Ovary (tissue), 9 donors: ENCODE measurements around the gene TMEM120B. TPM values are rescaled to one million over a fixed set of nuclear protein-coding genes. Genes with fewer than 3 reads are reported as not detected.

Experiments used
- DNase-seq, 5 donors: peaks; one replicate each; pipeline ENCODE4 v3.0.0-alpha.2; 2019 to 2020
- H3K27ac ChIP-seq, 2 donors: fragments of 200-600 bp; one replicate each; pipeline versions ENCODE4 v1.5.1 to v1.8.0; 2019 to 2022
- H3K27me3 ChIP-seq: fragments of 200-600 bp; one replicate; pipeline ENCODE4 v1.8.0; 2022
- H3K36me3 ChIP-seq: fragments of 200-600 bp; sonication (generic); one replicate; pipeline ENCODE4 v1.5.1; 2019
- H3K4me1 ChIP-seq: one replicate; pipeline ENCODE4 v1.8.1; 2013; ENCODE audit warnings: mild to moderate bottlenecking, moderate library complexity; ENCODE audit not compliant: insufficient read depth
- H3K4me3 ChIP-seq: fragments of 200-600 bp; sonication (generic); one replicate; pipeline ENCODE4 v1.5.1; 2017
- H3K9me3 ChIP-seq, 2 donors: fragments of 200-600 bp in 1 of 2; sonication (generic) in 1 of 2; one replicate each; pipeline versions ENCODE4 v1.5.1 to v1.8.1; 2013 to 2019; ENCODE audit warnings: mild to moderate bottlenecking in 1 of 2, moderate library complexity in 1 of 2
- EP300 ChIP-seq: sonication (generic); formaldehyde crosslinking; IDR thresholded peaks from one replicate; pipeline ENCODE4 v1.6.1; 2017; ENCODE audit warnings: antibody characterized with exemption
- POLR2A ChIP-seq: fragments of 450-650 bp; IDR thresholded peaks from one replicate; pipeline ENCODE4 v1.6.1; 2017; ENCODE audit warnings: antibody characterized with exemption, mild to moderate bottlenecking, moderate library complexity
- WGBS, 3 donors: extraction: QIAGEN DNeasy Blood & Tissue Kit in 1 of 3; methylation state at CpG; one replicate each; pipeline versions ENCODE4 v1.1.5 to v1.1.7; 2013 to 2017; 5-methylcytosine and 5-hydroxymethylcytosine counted together
- intact Hi-C, 4 donors: fragments of 100-400 bp; cut with DNase I; formaldehyde crosslinking; loops; one replicate each; pipeline versions ENCODE4 v1.11.0 to v1.15.1; 2022 to 2023
- polyA plus RNA-seq, 2 donors: library from polyadenylated mRNA; stranded (reverse); fragments of 200-250 nt in 1 of 2; fragments of 350-450 nt in 1 of 2; fragmentation: Illumina TruSeq in 1 of 2; extraction: RNeasy Lipid Tissue Mini Kit (QIAGEN cat#74804) in 1 of 2; gene quantifications; one replicate each; pipeline ENCODE4 v1.2.3, GENCODE V29; 2013 to 2014
- total RNA-seq, 7 donors: library from RNA; depleted of rRNA in 2 of 7; stranded (reverse); fragments of >200 nt in 2 of 7; fragmentation: NEBNext Ultra II Directional in 3 of 7; extraction: Animal tissue kit (Norgen Biotek cat#: 25700) in 3 of 7; gene quantifications; one replicate each; pipeline versions ENCODE4 v1.1.0 to v1.2.4, GENCODE V29; 2016 to 2023
- TF ChIP-seq, protein P1 (sequence below), 3 donors: fragments of 450-650 bp in 2 of 3; fragments of 200-600 bp in 1 of 3; IDR thresholded peaks; one replicate each; pipeline versions ENCODE4 v1.5.1 to v1.8.0; 2016 to 2022; ENCODE audit warnings: antibody characterized with exemption in 3 of 3, mild to moderate bottlenecking in 1 of 3
- donor health status: DM: no; HTN: no; CAD: no; lungs with moderate emphysema.
- donor health status: DM: no; HTN: no; CAD: no.
- donor health status: Bipolar disorder and iron deficiency.
- donor health status: DM: yes; HTN: yes; CAD: no.
- donor health status: DM: no; HTN: no; CAD: no.
- donor health status: DM: yes; HTN: yes; CAD: no.

The TMEM120B gene
- total and polyA plus RNA-seq, 9 donors, result 2.0 to 15.3 (median 7.1) TPM

DNA sequence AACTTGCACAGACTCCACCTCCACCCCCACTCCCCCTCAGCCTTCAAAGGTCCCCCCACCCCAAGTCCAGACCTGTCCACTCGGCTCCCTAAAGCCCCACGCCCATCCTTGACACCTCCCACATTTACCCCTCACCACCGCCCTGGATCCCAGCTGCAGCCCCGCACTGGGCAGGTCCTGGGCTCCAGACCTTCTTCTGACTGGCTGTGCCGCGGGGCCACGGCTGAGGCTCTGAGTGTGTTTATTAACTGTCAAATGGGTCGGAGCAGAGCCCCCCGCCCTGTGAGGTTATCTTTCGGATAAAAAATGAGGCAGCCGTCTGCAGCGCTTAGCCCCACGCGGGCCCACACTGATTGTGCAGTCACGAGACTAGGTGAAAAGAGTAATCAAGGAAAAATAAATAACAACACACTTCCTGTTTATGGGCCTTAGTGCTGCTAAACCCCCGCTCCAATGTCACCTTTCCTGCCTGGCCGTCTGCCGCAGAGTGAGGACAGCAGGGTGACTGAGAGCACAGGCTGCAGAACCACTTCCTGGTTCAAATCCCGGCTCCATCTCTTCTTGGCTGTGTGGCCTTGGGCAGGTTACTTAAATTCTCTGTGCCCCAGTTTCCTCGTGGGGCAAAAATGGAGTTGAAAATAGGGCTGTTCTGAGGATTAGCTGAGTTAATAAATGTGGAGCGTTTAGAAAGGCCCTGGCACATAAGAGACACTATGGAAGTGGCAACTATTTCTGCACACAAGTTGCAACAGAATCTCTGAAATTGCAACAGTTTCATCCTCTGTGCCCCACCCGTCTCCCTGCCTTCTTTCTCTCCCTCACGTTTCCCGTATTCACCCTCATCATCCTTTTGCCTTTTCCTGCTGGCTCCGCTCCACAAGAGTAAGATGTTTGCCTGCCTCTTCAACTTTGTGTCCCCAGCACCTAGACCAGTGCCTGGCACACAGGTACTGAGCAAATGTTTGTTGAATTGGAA lies 100.7 kb downstream of the TMEM120B start:
- Histone ChIP-seq H3K4me1 (no peaks in the 10 kb centered on the region), H3K36me3 (no peaks in the 10 kb centered on the region), H3K27ac (no peak overlapping the region), H3K9me3 (no peaks in the 10 kb centered on the region), H3K27me3 (no peaks in the 10 kb centered on the region), H3K4me3 (no peak overlapping the region)
- peak in 3 of 5 donors; percentile 13 to 39 (median 23) for DNase-seq
- TF ChIP-seq EP300 (no peak), POLR2A (no peak)
- TF ChIP-seq, protein P1, sequence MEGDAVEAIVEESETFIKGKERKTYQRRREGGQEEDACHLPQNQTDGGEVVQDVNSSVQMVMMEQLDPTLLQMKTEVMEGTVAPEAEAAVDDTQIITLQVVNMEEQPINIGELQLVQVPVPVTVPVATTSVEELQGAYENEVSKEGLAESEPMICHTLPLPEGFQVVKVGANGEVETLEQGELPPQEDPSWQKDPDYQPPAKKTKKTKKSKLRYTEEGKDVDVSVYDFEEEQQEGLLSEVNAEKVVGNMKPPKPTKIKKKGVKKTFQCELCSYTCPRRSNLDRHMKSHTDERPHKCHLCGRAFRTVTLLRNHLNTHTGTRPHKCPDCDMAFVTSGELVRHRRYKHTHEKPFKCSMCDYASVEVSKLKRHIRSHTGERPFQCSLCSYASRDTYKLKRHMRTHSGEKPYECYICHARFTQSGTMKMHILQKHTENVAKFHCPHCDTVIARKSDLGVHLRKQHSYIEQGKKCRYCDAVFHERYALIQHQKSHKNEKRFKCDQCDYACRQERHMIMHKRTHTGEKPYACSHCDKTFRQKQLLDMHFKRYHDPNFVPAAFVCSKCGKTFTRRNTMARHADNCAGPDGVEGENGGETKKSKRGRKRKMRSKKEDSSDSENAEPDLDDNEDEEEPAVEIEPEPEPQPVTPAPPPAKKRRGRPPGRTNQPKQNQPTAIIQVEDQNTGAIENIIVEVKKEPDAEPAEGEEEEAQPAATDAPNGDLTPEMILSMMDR (IDR thresholded peaks at IDR 0.05), result no peak
- 33 to 37% (median 35%) methylated on average over 25 of the region's 25 CpGs for whole genome bisulfite sequencing, 3 donors
- intact Hi-C loops, result loop anchor here in 3 of 4 donors (1.0 to 2.0 kb wide), 2 partner anchors 18 to 37 kb away; no protein-coding TSS in a partner anchor

DNA sequence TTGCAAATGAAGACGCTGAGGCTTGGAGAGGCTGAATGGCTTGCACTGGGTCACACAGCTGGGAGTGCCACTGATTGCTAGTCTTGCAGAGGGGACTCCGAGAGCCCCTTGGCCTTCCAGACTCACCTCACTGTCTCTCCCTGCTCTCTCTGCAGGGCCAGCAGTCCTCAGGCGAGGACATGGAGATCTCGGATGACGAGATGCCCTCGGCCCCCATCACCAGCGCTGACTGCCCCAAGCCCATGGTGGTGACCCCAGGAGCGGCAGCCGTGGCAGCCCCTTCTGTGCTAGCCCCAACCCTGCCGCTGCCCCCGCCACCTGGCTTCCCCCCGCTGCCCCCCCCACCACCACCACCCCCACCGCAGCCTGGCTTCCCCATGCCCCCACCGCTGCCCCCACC lies 101.4 kb downstream of the TMEM120B start:
- no peaks in the 10 kb centered on the region for H3K4me1 ChIP-seq
- intact Hi-C loops, result loop anchor here in 3 of 4 donors (2.0 kb wide), 1 partner anchor 19 kb away; no protein-coding TSS in a partner anchor
- no peak for DNase-seq
- H3K4me3 ChIP-seq, result no peak overlapping the region
- TF ChIP-seq, protein P1 (IDR thresholded peaks at IDR 0.05), result no peak
- no peak for TF ChIP-seq POLR2A
- TF ChIP-seq EP300, result no peak
- no peaks in the 10 kb centered on the region for H3K36me3 ChIP-seq
- WGBS, 3 donors, result 80 to 89% (median 82%) methylated on average over 11 to 14 of the region's 14 CpGs
- H3K27me3 ChIP-seq, result no peaks in the 10 kb centered on the region
- H3K9me3 ChIP-seq, result no peaks in the 10 kb centered on the region
- no peak overlapping the region for H3K27ac ChIP-seq

DNA sequence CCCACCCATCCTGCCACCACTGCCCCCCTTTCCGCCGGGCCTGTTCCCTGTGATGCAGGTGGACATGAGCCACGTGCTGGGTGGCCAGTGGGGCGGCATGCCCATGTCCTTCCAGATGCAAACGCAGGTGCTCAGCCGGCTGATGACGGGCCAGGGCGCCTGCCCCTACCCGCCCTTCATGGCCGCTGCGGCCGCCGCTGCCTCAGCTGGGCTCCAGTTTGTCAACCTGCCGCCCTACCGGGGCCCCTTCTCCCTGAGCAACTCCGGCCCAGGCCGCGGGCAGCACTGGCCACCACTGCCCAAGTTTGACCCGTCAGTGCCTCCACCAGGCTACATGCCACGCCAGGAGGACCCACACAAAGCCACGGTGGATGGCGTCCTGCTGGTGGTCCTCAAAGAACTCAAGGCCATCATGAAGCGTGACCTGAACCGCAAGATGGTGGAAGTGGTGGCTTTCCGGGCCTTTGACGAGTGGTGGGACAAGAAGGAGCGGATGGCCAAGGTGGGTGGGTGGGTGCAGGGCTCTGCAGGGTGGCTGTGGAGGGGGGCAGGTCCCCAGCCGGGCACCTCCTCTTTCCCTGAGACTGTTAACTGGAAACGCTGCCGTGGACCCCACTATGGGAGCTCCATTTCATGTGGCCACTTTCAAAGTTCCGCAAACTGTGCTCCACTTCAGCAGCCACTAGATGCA lies 102.0 kb downstream of the TMEM120B start:
- DNase-seq, result peak in 3 of 5 donors; percentile 11 to 42 (median 20)
- intact Hi-C loops, result no loop called here
- Histone ChIP-seq H3K4me3 (no peak overlapping the region), H3K4me1 (no peaks in the 10 kb centered on the region), H3K36me3 (no peaks in the 10 kb centered on the region), H3K27ac (no peak overlapping the region), H3K27me3 (no peaks in the 10 kb centered on the region), H3K9me3 (no peaks in the 10 kb centered on the region)
- TF ChIP-seq, protein P1 (IDR thresholded peaks at IDR 0.05), result no peak
- TF ChIP-seq POLR2A (no peak), EP300 (no peak)
- WGBS, 3 donors, result 87 to 91% (median 88%) methylated on average over 22 to 31 of the region's 31 CpGs

DNA sequence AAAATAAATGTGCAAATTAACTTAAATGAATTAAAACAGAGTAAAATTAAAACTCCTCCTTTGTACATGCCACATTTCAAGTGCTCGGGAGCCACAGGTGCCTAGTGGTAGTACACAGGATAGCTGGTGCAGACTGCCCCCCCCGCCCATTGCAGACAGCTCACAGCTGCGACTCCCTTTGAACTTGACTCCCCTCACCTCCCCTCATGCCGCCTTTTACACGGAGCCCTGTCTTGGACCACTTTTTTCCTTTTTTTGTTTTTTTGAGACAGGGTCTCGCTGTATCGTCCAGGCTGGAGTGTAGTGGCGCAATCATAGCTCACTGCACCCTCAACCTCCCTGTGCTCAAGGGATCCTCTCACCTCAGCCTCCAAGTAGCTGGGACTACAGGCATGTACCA lies 102.7 kb downstream of the TMEM120B start:
- no peaks in the 10 kb centered on the region for H3K9me3 ChIP-seq
- no peaks in the 10 kb centered on the region for H3K36me3 ChIP-seq
- no peaks in the 10 kb centered on the region for H3K4me1 ChIP-seq
- DNase-seq, result no peak
- H3K4me3 ChIP-seq, result no peak overlapping the region
- H3K27ac ChIP-seq, result no peak overlapping the region
- 74 to 78% (median 77%) methylated on average over 8 of the region's 8 CpGs for WGBS, 3 donors
- TF ChIP-seq EP300, result no peak
- TF ChIP-seq, protein P1 (IDR thresholded peaks at IDR 0.05), result no peak
- TF ChIP-seq POLR2A, result no peak
- H3K27me3 ChIP-seq, result no peaks in the 10 kb centered on the region
- intact Hi-C loops, result no loop called here
